Measurements from ENCODE around the gene PLEKHA4.

GRCh38 chr19:48837051-48837524 lies 31.3 kb downstream of the PLEKHA4 start:
- TF ChIP-seq CTCF (IDR thresholded peaks at IDR 0.05) (no peak), EP300 (IDR thresholded peaks at IDR 0.05) (no peak)

Measured in suprapubic skin (tissue), 3 donors.